GM23338 (cell line): ENCODE measurements around the gene ARF3. TPM values are rescaled to one million over a fixed set of nuclear protein-coding genes. Genes with fewer than 3 reads are reported as not detected.

Experiments used
- CREB1 ChIP-seq: fragments of 250-450 bp; sonication (Bioruptor Pico); IDR thresholded peaks from 2 replicates; pipeline ENCODE4 v1.5.0; 2020; ENCODE audit warnings: low read depth, mild to moderate bottlenecking, moderate library complexity
- ETS1 ChIP-seq: IDR thresholded peaks from 2 replicates; pipeline ENCODE4 v1.6.1; 2016; ENCODE audit warnings: antibody characterized with exemption
- REST ChIP-seq: IDR thresholded peaks from one replicate; pipeline ENCODE4 v1.6.1; 2018; ENCODE audit warnings: antibody characterized with exemption; ENCODE audit not compliant: unreplicated experiment
- ZNF462 ChIP-seq: fragments of 250-450 bp; sonication (Bioruptor Pico); IDR thresholded peaks from 2 replicates; pipeline ENCODE4 v1.5.0; 2020; ENCODE audit warnings: mild to moderate bottlenecking, moderate library complexity
- polyA plus RNA-seq: library from polyadenylated mRNA; unstranded; fragments of >200 nt; fragmentation: Nextera tagmentation; extraction: Ambion mirVana; gene quantifications from 2 replicates; pipeline ENCODE4 v1.2.1, GENCODE V29; 2016
- total RNA-seq: library from RNA; depleted of rRNA; stranded (reverse); fragments of >200 nt; shearing (Covaris generic); gene quantifications from 2 replicates; pipeline ENCODE4 v1.2.3, GENCODE V29; 2014

The ARF3 gene
- total and polyA plus RNA-seq, 2 experiments from 2014 or later, result 53.9 to 125 TPM

- TF ChIP-seq ZNF462 (CRISPR knock-in tag) (no peak), CREB1 (CRISPR knock-in tag) (no peak), REST (no peak), ETS1 (no peak)
Measured at GRCh38 chr12:48988030-48988649, 30.9 kb upstream of the ARF3 start (continued).
